Stimulated activated CD4-positive, alpha-beta T cell treated with anti-CD3 and anti-CD28 coated beads, TNF-alpha, amount 100 ng/mL, for 48 hours (primary cell): Measurements from ENCODE around the gene BOLA3.
"Not testable (repeated sequence)": the region's sequence is repeated elsewhere in the genome, so short reads cannot be mapped to it uniquely, and the experiment has no call there.

Experiments used
- DNase-seq, 3 donors: peaks; one replicate each; pipeline ENCODE4 v3.0.0-alpha.2; 2020; ENCODE audit warnings: low read depth in 3 of 3

The BOLA3 gene

DNA sequence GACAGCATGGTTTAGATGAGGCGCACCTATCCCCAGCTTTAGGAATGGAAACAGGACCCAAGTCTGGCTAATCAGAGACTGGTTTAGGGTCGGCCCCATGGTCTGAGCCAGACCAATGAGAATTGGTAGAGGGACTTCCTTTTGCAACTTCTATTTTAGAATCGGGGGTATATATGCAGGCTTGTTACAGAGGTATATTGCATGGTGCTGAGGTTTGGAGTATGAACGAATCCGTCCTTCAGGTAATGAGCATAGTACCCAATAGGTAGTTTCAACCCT lies 1.5 kb upstream of the BOLA3 start:
- DNase-seq: no peak

DNA sequence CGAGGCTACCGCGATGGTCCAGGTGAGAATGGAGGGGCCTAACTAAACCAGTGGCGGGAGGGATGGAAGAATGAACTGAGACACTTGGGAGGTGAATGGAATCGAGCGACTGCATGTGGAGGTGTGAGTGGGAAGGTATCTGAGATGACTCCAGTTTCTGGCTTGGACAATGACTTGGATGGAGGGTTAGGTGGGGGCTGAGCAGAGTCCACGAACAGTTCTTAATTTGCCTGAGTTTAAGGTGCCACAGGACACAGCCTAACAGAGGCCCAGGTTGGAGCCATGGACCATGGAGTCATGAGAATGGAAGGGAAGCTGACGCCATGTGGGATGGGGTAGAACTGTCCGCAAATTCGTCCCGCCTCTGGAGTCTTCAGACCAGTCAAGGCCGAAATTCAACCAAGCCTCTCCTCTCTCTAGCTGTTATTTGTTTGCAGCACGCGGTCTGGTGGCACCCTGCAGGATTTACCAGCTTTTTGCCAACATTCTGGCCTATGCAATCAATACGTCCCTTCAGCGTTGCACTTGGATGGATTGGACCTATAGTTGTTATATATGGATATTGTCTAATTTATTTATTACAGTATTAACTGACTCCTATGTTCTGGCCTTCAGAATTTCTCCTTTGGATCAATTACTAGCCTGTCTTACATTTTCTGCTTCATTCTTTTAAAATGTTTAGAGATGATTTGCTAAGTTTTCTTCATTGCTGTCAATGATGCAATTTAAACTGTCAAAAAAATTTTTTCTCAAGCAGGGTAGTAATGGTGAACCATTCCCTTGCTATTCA lies 940 bp upstream of the BOLA3 start:
- no peak for DNase-seq

GRCh38 chr2:74146929-74147726 lies 584 bp downstream of the BOLA3 start:
- DNase-seq: peak in 2 of 3 donors; percentile 42 to 50

- DNase-seq: no peak
These were observed 5.4 kb downstream of the BOLA3 start for GRCh38 chr2:74142340-74142739.

DNA sequence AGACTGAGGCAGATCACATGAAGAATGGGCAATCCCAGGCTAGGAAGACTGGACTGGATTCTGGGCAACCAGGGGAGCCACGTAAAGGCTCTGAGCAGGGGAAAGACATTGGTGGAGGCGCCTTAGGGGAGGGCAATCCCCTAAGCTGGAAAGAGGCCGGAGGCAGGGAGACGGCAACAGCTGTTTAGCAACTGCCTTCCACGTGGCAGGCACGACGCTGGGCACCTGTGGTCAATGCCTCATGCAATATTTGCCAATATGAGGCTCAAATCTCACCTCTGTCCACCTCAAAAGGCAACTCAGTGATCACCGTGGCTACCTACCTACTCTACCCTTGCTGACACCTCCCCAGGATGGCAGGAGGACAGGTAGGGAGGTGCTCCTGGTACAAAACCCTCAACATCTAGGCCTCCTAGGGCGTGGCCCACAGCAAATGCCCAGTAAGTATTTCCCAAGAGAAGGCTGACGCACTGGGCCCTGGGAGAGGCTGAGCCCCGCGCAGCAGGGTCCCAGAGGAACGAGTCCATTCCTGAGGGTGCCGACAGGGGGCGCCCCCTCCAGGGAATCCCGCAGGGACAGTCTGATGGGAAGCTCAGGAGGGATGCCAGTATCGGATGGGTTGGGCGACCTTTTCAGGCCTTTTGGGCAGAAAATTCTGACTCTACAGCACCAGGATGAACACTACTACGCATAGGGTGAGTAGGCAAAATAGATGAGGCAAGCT lies 8.9 kb downstream of the BOLA3 start:
- DNase-seq: no peak

DNA sequence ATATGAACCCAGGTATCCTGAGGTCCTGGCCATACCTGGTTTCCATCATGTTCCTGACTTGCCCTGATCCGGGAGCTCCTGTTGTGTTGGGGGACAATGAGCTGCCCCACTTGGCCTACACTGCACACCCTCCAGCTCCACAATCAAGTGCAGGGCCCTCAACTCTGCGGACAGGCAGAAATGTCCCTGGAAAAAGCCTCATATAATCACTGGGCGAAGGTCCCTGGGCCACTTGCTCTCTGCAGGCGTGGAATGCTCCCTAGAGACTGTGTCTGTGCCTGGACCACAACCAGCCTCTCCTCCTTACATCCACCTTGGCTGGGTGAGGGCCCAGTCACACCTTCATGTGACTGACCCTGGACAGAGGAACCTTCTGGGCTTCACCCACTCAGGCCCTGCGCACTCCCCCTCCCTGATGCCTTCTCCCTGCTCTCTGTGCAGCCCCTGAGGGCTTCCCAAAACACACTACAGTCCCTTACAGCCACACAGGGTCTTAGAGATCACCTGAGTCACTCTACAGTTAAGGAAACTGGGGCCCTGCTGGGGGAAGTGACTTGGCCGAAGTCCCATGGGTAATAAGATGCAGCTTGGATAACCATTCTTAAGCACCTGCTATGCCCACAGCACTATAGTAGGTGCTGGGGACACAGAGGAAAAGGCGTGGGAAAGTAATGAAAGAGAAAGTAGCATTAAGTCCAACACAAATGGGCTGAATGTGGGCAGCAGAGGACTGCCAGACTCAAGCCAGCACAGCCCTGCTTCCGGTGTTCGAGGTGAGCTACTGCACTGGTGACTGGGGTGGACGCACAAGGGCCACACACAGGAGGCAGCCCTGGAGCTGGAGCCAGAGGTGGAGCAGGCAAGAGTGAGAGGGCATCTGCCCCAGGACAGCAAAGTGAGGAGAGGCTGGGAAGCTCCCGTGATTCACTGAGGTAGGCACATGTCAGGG lies 9.8 kb downstream of the BOLA3 start:
- DNase-seq: no peak

GRCh38 chr2:74131901-74132300 lies 15.8 kb downstream of the BOLA3 start:
- DNase-seq: no peak

- no peak for DNase-seq
These were observed 17.3 kb downstream of the BOLA3 start for GRCh38 chr2:74130211-74130995.

DNA sequence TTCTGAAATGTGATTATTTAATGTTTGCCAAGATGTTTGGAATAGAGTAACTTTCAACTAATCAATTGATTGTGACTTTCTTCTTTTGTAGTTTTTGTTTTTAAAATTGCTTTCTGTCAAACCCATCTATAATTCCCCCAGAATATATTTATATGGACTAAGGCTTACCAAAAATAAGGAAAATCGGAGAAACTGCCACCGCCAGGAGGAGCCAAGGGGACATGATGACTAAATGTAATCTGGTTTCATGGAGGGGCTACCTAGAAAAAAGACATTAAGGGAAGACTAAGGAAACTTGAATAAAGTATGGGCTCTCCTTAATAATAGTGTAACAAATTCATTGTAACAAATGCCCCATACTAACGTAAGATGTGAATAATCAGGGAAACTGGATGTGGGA lies 19.5 kb downstream of the BOLA3 start:
- DNase-seq: no peak

- not testable (repeated sequence) for DNase-seq
These were observed 23.8 kb downstream of the BOLA3 start for GRCh38 chr2:74123955-74124354.

- DNase-seq: not testable (repeated sequence)
These were observed 25.9 kb downstream of the BOLA3 start for GRCh38 chr2:74121846-74122245.

- DNase-seq: peak; percentile 73 to 85 (median 73)
These were observed 27.5 kb downstream of the BOLA3 start for GRCh38 chr2:74119912-74120825.

DNA sequence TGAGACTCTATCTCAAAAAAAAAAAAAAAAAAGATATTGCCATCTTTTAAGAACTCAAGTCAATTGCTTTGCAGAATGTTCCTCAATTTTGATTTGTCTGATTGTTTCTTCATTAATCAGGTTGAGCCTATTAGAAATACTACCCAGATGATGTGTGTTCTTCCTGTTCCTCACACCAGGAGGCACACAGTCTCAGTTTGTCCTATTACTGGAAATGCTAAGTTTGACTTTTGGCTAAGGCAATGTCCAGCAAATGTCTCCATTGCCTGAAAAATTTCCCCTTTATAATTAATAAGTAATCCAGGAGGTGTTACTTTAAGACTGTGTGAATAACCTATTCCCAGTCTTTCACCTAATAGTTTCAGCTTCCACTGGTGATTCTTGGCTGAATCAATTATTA lies 28.4 kb downstream of the BOLA3 start:
- no peak for DNase-seq

DNA sequence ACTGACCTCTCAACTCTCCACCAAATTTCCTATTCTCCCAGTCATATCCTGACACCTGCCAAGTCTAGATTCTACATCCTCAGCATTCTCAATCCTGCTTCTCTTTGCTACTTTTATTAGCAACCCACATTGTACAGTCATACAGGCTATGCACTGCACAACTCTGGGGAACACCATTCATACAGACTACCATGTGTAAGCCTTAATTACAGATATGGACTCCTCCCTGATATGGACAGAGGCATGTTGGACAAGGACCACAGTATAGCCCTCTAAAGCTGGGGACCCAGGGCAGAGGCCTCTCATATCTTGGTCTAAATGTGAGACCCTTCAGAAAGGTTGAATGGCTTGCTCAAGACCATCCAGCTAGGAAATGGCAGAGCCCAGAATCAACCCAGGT lies 36.3 kb downstream of the BOLA3 start:
- no peak for DNase-seq

DNA sequence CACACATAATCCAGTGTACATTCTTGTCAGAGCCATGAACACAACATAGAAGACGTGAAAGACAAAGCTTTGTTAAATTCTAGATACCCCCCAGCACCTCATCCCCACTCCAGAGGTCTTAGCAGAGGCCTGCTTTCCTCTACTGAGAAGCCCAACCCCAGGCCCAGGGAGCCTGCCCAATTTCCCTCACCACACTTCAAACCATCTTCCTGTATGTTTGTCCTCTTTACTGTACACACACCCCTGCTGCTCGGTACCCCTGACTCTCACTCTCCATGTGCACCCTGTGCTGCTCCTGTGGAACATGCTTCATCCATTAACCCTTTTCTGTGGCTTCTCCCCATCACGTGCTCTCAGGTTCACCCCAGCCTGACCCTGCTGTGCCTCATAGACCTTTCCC lies 37.2 kb downstream of the BOLA3 start:
- no peak for DNase-seq

GRCh38 chr2:74109551-74109950 lies 38.2 kb downstream of the BOLA3 start:
- DNase-seq: no peak

GRCh38 chr2:74107071-74107470 lies 40.6 kb downstream of the BOLA3 start:
- no peak for DNase-seq

GRCh38 chr2:74105413-74105812 lies 42.3 kb downstream of the BOLA3 start:
- no peak for DNase-seq

DNA sequence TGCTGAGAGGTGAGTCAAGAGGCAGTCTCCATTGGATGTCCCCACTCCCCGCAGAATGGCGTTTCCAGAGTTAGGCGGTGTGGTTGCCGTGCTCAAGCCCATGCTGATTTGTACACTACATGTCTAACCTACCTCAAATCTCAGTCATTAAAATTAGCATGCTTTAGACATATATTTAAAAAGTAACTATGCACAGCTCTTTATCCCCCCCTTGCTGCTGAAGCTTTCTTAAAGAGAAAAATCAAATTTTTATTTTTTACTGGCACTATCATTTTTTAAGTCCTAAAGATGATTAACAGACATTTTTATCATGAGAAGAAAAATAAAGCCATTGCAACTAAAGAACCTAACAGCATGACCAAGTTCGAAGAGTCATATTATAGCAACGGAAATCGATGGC lies 42.9 kb downstream of the BOLA3 start:
- no peak for DNase-seq

DNA sequence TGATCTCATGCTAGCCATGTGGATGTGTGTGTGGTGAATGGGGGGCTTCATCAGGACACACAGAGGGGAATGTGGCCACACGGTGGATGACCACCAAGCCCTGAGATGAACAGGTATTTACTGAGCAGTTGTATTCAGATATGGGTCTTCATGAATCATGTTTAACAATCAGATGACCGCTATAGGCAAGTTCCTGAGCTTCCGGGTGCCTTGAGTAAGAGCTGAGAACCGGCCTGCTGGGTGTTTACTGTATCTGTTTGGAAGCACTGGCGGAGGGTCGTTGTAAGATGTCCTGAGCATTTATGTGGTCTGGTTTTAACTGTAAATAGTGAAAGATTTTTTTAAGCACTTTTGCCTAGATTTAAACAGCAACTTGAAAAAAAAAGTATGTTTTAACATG lies 43.9 kb downstream of the BOLA3 start:
- DNase-seq: no peak
